GM21423 (cell line): ENCODE measurements around the gene GNG2.

ENCODE experiments used
- ATAC-seq: cut with Tn5 transposase; IDR thresholded peaks from one replicate; pipeline ENCODE4 v1.9.1; 2021; ENCODE audit warnings: mild to moderate bottlenecking, moderate library complexity; ENCODE audit not compliant: unreplicated experiment

GNG2 gene

GRCh38 chr14:51855234-51855633 lies 5.2 kb upstream of the GNG2 start:
- ATAC-seq, result no peak

DNA sequence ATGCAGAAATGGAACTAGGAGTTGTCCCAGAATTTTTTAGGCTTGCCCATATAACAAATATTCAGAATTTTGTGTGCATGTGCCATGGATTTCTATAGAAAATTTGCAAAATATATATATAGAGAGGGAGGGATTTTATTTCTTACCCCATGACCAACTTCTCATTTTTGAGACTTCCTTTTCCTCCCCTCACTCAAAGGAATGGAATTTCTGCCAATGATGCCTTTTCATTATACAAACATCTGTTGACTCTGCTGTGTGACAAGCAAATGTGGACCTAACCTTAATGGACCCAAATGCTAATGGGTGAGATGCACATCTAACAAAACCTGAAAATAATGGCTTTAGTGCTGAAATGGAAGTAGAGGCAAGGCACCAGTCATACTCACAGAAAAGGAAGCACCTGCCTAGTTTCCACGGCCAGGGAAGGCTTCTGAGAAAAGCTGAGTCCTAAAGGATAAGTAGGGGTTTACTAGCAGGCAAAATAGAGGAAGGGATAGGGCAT lies 3.6 kb upstream of the GNG2 start:
- ATAC-seq, result no peak

DNA sequence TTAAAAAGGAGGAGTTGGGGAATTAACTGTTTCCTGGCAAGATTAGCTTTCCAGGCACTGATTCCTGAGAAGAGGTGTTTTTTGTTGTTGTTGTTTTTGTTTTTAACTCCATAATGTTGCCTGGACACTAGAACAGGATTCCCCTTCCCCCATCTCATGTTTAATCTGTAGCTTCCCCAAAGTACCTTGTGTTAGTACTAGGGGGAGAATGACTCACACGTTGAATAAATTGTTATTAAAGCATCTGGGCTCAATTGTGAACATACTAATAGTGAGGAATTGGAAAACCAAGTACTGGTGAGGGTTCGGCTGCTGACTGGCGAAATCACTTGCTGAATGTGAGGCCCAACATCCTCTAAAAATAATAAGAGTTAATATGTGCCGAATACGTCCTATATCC lies 1.3 kb upstream of the GNG2 start:
- no peak for ATAC-seq

DNA sequence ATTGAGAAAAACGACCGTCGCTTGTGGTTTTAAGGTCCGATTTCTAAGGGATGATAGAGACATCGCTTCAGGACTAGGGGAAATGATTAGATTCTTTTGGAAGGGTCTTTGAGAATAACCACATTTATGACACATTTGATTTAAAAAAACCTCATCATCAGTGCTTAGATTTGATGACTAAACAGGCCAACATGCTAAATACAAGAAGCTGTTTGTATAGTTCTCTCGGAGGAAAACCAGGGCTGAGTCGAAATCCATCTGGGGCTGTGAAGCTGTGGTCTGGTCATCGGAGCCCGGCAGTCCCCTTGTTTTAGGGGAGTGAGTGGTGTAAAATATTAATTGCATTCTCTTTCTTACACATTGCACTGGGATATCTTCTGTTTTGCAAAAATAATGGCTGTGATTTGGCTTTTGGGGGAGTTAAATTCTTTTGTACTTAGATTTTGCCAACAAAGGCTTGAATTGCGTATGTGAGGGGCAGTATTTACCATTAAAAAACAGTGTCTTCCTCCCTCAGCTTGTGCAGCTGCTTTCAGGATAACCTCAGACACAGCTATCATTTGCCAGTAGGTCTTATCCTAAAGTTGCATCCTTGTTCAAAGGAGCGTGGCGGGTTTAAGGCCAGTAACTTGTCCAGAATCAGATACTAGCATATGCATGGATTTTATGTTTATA lies 550 bp downstream of the GNG2 start:
- ATAC-seq, result peak; percentile 18

- ATAC-seq, result no peak
Measured at GRCh38 chr14:51862176-51862796, 1.9 kb downstream of the GNG2 start.

- ATAC-seq, result no peak
Measured at GRCh38 chr14:51862860-51863259, 2.4 kb downstream of the GNG2 start.

DNA sequence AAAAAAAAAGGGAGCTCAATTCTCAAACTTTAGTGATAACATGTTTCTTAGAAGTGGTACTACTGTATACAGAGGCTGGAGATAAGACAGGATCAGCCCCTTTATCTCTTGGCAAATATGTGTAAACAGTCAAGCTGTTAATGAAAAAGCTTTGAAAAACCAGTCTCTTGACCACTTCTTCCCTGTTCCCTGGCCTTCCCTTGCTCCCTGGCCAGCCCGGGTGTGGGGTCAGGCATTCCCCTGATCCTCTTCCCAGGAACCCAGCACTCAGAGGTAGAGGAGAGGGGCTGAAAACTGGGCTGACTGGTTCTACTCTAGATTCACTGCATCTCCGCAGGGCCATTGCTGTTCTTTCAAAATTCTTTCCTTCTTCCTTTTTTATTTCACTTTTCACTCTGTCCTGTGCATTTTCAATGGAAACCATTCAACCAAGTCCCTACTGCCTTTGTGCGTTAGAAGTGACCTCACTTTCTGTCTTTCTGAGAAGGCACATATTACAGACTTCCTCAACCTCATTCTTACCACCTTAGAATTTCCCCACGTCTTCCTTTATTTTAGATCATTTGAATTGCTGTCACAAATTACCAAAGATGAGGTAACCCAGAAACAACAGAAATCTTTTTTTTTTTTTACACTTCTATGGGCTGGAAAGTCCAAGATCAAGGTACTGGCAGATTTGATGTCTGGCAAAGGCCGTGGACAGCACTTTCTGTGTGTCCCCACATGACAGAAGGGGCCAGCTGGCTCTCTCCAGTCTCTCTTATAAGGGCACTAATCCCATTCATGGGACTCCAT lies 5.7 kb downstream of the GNG2 start:
- peak; percentile 49 for ATAC-seq

- ATAC-seq, result no peak
Measured at GRCh38 chr14:51867741-51868140, 7.3 kb downstream of the GNG2 start.

DNA sequence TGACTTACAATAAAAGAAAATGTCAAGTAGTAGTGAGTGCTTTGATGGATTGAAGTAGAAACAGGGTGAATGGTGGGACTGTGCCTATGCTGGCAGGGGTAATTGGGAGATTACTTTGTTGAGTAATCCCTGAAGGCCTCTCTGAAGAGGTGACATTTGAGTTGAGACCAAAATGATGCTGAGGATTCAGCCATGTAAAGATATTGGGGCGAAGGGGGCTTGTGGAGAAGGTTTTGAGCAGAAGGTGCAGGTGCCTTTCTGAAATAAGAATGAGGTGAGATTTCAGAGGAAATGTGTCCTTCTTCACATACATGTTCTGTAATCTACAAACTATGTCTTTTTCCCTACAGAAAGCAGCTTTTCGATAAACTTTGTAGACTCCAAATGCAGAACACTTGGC lies 8.0 kb downstream of the GNG2 start:
- no peak for ATAC-seq

DNA sequence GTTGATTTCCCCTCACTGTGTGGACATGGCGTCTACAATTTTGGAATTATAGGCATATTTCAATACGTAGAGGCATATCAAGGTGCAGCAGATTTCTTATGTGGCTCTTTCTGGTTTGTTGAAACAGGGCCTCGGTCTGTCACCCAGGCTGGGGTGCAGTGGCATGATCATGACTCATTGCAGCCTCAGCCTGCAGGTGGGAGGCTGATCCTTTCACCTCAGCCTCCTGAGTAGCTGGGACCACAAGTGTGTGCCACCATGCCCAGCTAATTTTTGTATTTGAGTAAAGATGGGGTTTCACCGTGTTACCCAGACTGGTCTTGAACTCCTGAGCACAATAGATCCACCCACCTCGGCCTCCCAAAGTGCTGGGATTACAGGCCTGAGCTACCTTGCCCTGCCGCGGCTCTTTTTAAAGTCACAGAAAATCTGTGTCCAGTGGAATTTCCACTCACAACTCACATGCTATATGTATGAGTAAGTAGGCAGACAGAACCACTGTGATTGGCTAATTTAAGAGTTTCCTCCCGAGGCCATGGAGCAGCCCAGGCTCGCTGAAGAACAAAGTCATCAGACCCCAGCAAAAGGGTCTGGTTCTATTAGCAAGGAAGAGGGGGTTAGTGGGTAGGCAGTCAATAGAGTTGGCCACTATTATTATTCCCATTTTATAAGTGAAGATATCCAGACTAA lies 9.1 kb downstream of the GNG2 start:
- no peak for ATAC-seq

DNA sequence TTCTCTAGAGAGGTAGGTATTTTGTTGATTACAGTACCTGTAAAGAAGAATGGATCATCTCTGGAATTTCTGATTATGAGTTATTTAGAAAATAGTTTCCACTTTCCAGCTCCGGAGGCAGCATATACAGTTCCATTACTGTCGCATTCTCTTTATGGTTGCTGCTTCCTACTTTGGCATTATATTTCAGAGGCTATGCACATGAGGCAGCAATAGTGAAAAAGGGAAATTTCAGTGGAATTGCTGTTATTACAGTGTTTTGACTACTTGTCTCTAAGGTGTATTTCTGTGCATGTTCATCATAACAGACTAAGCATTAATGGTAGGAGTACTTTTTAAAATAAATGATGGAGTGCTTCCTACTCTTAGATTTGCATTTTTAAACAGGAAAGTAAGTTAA lies 10.2 kb downstream of the GNG2 start:
- ATAC-seq, result no peak

DNA sequence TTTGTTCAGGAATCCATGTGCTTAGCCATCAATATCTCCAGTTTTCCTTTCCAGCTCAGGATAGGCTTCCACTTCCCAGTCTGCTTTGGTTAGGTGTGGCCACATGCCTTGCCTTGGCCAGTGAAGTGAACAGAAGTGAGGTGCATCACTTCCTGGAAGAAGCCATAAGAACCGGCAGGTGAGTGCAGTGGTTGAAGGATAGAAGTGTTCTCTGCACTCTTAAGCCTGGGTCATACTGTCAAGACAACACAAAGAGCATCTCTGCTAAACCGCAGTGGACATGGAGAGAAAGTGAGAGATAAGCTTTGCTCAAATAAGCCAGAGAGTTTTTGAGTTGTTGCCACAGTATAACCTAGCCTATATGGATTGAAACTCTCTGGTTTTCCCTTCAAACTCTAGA lies 11.4 kb downstream of the GNG2 start:
- no peak for ATAC-seq

DNA sequence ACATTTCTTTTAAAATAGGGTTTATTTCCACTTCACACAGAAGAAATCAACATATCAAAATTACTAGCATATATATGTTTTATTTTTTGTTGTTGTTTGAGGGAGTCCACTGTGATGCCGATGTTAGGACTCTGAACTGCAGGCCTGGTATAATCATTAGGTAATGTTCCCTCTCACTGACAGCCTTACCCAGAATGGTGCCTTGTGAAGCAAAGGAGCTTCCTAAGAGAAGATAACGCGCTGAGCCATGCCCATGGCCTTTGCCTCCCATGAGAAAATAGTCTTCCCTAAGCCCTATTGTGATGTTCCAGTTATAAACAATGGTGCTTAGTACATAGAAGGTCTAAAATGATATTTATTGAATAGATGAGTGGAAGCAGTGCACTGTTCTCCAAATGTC lies 12.0 kb downstream of the GNG2 start:
- no peak for ATAC-seq

DNA sequence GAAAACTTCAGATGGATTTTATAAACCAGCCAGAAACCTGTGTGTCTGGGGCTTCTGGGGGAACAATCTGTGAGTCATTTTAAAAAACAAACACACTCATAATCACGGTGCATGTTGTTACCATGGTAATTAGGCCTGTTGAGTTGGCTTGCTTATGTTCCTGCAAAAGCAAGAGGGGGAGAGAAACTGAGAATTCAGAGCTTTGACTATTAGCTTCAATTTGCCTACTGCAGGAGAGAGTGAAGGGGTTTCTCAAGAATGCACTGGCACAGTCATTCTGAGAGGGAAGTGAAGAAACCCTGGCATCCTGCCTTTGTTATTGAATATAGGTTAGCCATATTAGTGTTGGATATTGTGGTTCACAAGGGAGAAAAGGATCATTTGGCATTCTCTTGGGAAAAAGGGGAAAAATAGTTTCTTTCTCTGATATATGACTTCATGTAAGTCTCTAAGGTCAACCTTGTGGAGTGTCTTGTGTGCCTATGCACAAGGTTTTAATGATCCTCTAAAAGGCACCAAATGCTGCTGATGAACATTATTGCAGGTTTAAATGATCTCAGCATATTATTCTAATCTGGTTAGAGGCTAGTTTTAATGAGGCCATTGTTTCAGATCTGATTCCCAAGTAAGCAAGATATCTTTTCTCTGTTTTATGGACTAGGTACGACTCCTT lies 12.9 kb downstream of the GNG2 start:
- ATAC-seq, result peak; percentile 92

DNA sequence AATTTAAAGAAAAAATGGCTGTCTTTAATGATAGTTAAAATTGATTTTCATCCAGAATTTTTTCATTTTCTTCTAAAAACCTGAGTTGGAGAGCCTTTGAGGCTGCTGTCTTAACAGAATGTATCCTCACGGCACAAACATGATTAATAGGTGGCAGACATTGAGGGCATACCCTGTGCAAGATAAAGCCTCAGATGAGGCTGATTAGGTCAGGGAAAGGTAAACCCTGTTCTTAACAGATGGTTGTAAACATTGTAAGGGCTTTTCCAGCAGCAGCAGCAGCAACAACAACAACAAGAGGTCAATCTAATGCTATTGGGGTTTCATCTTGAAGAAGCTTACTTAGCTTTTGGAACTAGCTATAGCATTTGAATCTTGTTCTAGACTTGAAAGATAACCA lies 17.4 kb downstream of the GNG2 start:
- ATAC-seq, result no peak

DNA sequence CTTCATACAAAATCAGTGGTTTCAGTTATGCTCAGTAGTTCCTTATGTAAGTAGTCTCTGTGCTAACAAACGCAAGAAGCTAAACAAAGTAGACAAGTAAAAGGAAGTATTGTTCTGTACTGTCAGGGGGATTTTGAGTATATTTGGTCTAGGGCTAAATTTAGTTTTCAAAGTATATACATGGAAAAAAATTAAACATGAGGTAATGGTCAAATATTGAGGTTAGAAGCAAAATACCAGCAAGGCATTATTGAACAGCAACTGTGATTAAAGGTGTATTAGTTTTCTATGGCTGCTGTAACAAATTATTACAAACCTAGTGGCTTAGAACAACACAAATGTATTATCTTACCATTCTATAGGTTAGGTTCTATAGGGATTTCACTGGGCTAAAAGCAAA lies 18.8 kb downstream of the GNG2 start:
- no peak for ATAC-seq

DNA sequence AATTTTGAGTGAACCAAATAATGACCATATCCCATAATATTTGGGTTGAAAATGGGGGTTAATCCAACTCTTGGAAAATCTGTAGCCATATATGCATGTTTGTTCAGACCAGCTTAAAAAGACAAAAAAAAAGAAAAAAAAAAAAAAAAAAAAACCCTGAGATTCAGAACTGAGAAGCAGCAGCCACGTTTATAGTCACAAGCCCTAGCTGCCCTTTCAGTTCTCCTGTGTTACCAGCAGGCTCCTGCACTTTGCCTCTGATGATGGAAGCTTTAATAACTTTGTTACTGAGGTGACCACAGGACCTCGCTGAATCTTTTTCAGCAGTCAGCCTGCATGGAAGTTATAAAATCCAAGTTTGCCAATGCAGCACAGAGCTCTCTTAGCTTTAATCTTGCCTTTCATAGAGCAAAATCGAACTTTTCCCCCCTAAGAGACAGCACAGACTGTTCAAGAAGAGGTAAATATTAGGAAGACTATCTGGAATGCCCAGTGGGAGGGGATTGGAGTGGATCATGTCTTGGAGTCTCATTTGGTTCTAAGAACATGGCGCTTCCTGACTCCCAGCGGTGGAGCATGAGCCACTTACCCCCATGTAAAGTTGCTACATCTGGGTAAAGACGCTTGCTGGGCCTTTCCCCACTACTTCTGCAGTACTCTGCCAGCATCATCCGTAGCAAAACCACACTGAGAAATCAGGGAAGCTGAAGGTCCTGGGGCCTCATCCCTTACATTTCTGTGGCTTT lies 20.6 kb downstream of the GNG2 start:
- peak; percentile 51 for ATAC-seq

GRCh38 chr14:51881636-51882035 lies 21.2 kb downstream of the GNG2 start:
- no peak for ATAC-seq

- no peak for ATAC-seq
Measured at GRCh38 chr14:51883232-51883631, 22.8 kb downstream of the GNG2 start.
